ENCODE results near the gene CELA1.
"Not testable (repeated sequence)": the region's sequence is repeated elsewhere in the genome, so short reads cannot be mapped to it uniquely, and the experiment has no call there.

Gene CELA1

DNA sequence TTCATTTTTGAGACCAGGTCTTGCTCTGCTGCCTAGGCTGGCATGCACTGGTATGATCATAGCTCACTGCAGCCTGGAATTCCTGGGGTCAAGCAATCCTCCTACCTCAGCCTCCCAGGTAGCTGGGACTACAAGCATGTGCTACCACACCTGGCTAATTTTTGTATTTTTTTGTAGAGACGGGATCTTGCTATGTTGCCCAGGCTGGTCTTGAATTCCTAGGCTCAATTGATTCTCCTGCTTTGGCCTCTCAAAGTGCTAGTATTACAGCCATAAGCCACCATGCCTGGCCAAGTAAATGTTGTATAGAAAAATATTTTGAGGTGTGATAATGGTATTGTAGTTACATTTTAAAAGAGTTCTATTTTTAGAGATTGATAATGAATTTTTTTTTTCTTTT, 35.1 kb downstream of the CELA1 start:
- H3K4ac ChIP-seq (ENCODE audit: low read depth, low read length) = no peak overlapping the region
- H3K4me1 ChIP-seq (ENCODE audit: control insufficient read depth, low read depth, low read length) = no peaks in the 10 kb centered on the region
- no peak overlapping the region for H4K5ac ChIP-seq (ENCODE audit: low read length)
- H2BK5ac ChIP-seq (ENCODE audit: low read length) = no peak overlapping the region
- H3K36me3 ChIP-seq (ENCODE audit: control insufficient read depth, insufficient read depth, low read length) = no peaks in the 10 kb centered on the region
- no peaks in the 10 kb centered on the region for H3K27me3 ChIP-seq (ENCODE audit: insufficient read depth, low read length, poor library complexity)
- H3K18ac ChIP-seq (ENCODE audit: low read length) = no peak overlapping the region
- H3K79me2 ChIP-seq (ENCODE audit: control insufficient read depth, insufficient read depth, low read length) = no peaks in the 10 kb centered on the region
- no peak overlapping the region for H3K27ac ChIP-seq (ENCODE audit: low read depth, low read length)
- DNase-seq = no peak
- H3K4me3 ChIP-seq (ENCODE audit: low read length) = no peak overlapping the region
- no peak overlapping the region for H4K8ac ChIP-seq (ENCODE audit: low read depth, low read length)
- H3K79me1 ChIP-seq (ENCODE audit: low read length) = no peaks in the 10 kb centered on the region
- no peak overlapping the region for H2AK5ac ChIP-seq (ENCODE audit: low read length)
- H3K23ac ChIP-seq (ENCODE audit: low read length) = no peak overlapping the region
- H3K56ac ChIP-seq (ENCODE audit: low read length) = no peak overlapping the region
- no peak overlapping the region for H3K4me2 ChIP-seq (ENCODE audit: low read length)
- no peak overlapping the region for H2BK120ac ChIP-seq (ENCODE audit: low read depth, low read length)
- no peak overlapping the region for H2BK15ac ChIP-seq (replicated peaks; ENCODE audit: low read depth)
- no CpG with 5 or more reads among the region's 1 CpG for WGBS (ENCODE audit: extremely low coverage, insufficient coverage, low lambda C conversion rate)
- no peak overlapping the region for H3K9ac ChIP-seq (ENCODE audit: low read length)

DNA sequence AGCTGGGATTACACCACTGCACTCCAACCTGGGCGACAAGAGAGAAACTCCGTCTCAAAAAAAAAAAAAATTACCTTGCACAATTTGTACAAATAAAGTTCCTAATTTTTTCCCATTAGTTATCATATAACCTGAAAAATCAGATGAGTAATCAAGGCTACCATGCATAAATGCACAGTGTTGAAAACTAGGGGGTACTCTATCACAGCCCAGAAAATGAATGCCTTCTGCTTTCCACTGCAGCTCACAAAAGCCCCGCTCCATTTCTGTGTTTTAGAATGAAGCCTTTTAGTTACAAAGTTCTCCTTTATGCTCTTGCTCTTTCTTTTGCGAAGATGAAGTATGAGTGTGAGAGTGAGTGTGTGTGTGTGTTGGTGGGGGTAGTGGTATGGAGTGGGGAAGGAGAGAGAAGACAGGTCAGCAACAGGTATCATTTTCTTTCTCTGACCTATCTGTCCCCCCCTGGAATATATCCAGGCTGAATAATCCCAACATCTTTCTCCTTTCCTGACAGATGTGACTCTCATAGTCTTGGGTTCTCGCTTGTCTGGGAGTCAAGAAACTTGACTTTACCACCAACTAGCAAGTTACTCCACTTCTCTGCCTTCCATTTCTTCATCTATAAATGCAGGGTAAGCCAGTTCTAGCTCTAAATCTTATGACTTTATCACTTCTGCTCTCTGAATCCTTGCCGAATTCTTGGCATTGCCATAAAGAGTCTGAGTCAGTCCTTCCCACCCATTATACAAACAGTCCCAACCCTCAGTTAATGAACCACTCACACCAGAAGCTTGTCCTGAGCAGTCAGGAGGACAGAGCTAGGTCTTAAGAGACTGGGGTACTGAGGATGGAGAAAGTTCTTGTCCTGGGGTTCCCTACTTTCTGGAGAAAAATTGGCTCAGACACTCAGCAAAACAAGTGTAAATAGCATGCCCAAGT, 38.6 kb downstream of the CELA1 start:
- no peaks in the 10 kb centered on the region for H3K79me1 ChIP-seq (ENCODE audit: low read length)
- H3K18ac ChIP-seq (ENCODE audit: low read length) = no peak overlapping the region
- H3K27me3 ChIP-seq (ENCODE audit: insufficient read depth, low read length, poor library complexity) = no peaks in the 10 kb centered on the region
- no peak for DNase-seq
- H3K9ac ChIP-seq (ENCODE audit: low read length) = no peak overlapping the region
- no peak overlapping the region for H4K5ac ChIP-seq (ENCODE audit: low read length)
- no peak overlapping the region for H2BK5ac ChIP-seq (ENCODE audit: low read length)
- no peaks in the 10 kb centered on the region for H3K36me3 ChIP-seq (ENCODE audit: control insufficient read depth, insufficient read depth, low read length)
- WGBS (ENCODE audit: extremely low coverage, insufficient coverage, low lambda C conversion rate) = no CpG with 5 or more reads among the region's 6 CpGs
- no peak overlapping the region for H2BK15ac ChIP-seq (replicated peaks; ENCODE audit: low read depth)
- no peak overlapping the region for H3K4ac ChIP-seq (ENCODE audit: low read depth, low read length)
- no peaks in the 10 kb centered on the region for H3K4me1 ChIP-seq (ENCODE audit: control insufficient read depth, low read depth, low read length)
- H3K56ac ChIP-seq (ENCODE audit: low read length) = no peak overlapping the region
- no peak overlapping the region for H3K23ac ChIP-seq (ENCODE audit: low read length)
- H3K27ac ChIP-seq (ENCODE audit: low read depth, low read length) = no peak overlapping the region
- no peak overlapping the region for H2BK120ac ChIP-seq (ENCODE audit: low read depth, low read length)
- no peak overlapping the region for H3K4me2 ChIP-seq (ENCODE audit: low read length)
- H4K8ac ChIP-seq (ENCODE audit: low read depth, low read length) = no peak overlapping the region
- H2AK5ac ChIP-seq (ENCODE audit: low read length) = no peak overlapping the region
- no peaks in the 10 kb centered on the region for H3K79me2 ChIP-seq (ENCODE audit: control insufficient read depth, insufficient read depth, low read length)
- no peak overlapping the region for H3K4me3 ChIP-seq (ENCODE audit: low read length)

- Histone ChIP-seq H3K36me3 (ENCODE audit: control insufficient read depth, insufficient read depth, low read length) (no peaks in the 10 kb centered on the region), H2BK120ac (ENCODE audit: low read depth, low read length) (no peak overlapping the region), H3K9ac (ENCODE audit: low read length) (no peak overlapping the region), H3K79me1 (ENCODE audit: low read length) (no peaks in the 10 kb centered on the region), H2BK15ac (replicated peaks; ENCODE audit: low read depth) (no peak overlapping the region), H3K4me3 (ENCODE audit: low read length) (no peak overlapping the region), H3K79me2 (ENCODE audit: control insufficient read depth, insufficient read depth, low read length) (no peaks in the 10 kb centered on the region), H2BK5ac (ENCODE audit: low read length) (no peak overlapping the region), H2AK5ac (ENCODE audit: low read length) (no peak overlapping the region), H3K27ac (ENCODE audit: low read depth, low read length) (no peak overlapping the region), H3K4ac (ENCODE audit: low read depth, low read length) (no peak overlapping the region), H4K5ac (ENCODE audit: low read length) (no peak overlapping the region), H3K4me2 (ENCODE audit: low read length) (no peak overlapping the region), H4K8ac (ENCODE audit: low read depth, low read length) (no peak overlapping the region), H3K27me3 (ENCODE audit: insufficient read depth, low read length, poor library complexity) (no peaks in the 10 kb centered on the region), H3K4me1 (ENCODE audit: control insufficient read depth, low read depth, low read length) (no peaks in the 10 kb centered on the region), H3K18ac (ENCODE audit: low read length) (no peak overlapping the region), H3K23ac (ENCODE audit: low read length) (no peak overlapping the region), H3K56ac (ENCODE audit: low read length) (no peak overlapping the region)
- DNase-seq = no peak
- no CpG with 5 or more reads among the region's 5 CpGs for whole genome bisulfite sequencing (ENCODE audit: extremely low coverage, insufficient coverage, low lambda C conversion rate)
Measured at GRCh38 chr12:51306507-51306906, 40.0 kb downstream of the CELA1 start.

- not testable (repeated sequence) for H2AK5ac ChIP-seq (ENCODE audit: low read length); H3K27me3 ChIP-seq (ENCODE audit: insufficient read depth, low read length, poor library complexity); H3K56ac ChIP-seq (ENCODE audit: low read length); H3K4ac ChIP-seq (ENCODE audit: low read depth, low read length); H4K5ac ChIP-seq (ENCODE audit: low read length); H3K4me2 ChIP-seq (ENCODE audit: low read length); H2BK120ac ChIP-seq (ENCODE audit: low read depth, low read length); H3K36me3 ChIP-seq (ENCODE audit: control insufficient read depth, insufficient read depth, low read length); H3K4me1 ChIP-seq (ENCODE audit: control insufficient read depth, low read depth, low read length); H3K18ac ChIP-seq (ENCODE audit: low read length); H3K23ac ChIP-seq (ENCODE audit: low read length); H4K8ac ChIP-seq (ENCODE audit: low read depth, low read length); DNase-seq; H3K27ac ChIP-seq (ENCODE audit: low read depth, low read length); H3K79me1 ChIP-seq (ENCODE audit: low read length); H2BK15ac ChIP-seq (replicated peaks; ENCODE audit: low read depth); H3K79me2 ChIP-seq (ENCODE audit: control insufficient read depth, insufficient read depth, low read length); H3K4me3 ChIP-seq (ENCODE audit: low read length); H2BK5ac ChIP-seq (ENCODE audit: low read length); H3K9ac ChIP-seq (ENCODE audit: low read length)
- WGBS (ENCODE audit: extremely low coverage, insufficient coverage, low lambda C conversion rate) = no CpG with 5 or more reads among the region's 10 CpGs
Measured at GRCh38 chr12:51300768-51301167, 45.7 kb downstream of the CELA1 start.

DNA sequence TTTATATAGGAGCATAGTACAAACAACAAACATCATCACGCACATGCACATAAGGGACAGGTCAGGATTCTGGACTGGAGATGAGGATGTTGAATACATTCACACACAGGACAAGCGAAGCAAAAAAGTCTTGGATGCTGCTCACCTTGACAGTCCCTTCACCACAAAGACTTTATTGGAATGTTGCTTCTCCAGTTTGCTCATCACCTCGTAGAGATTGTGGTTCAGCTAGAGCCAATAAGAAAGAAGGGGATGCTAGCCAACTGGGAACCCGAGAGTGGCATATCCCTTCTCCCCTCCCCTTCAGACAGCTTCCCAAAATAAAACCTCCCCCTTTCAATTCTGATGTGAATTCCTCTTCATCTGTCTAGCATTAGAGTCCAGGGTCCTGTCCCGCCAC, 50.8 kb downstream of the CELA1 start:
- no peaks in the 10 kb centered on the region for H3K79me2 ChIP-seq (ENCODE audit: control insufficient read depth, insufficient read depth, low read length)
- no CpG with 5 or more reads among the region's 5 CpGs for WGBS (ENCODE audit: extremely low coverage, insufficient coverage, low lambda C conversion rate)
- no peak overlapping the region for H3K4ac ChIP-seq (ENCODE audit: low read depth, low read length)
- H3K9ac ChIP-seq (ENCODE audit: low read length) = no peak overlapping the region
- no peak overlapping the region for H3K4me3 ChIP-seq (ENCODE audit: low read length)
- no peak overlapping the region for H2BK120ac ChIP-seq (ENCODE audit: low read depth, low read length)
- H3K4me2 ChIP-seq (ENCODE audit: low read length) = no peak overlapping the region
- no peak overlapping the region for H2BK5ac ChIP-seq (ENCODE audit: low read length)
- H2AK5ac ChIP-seq (ENCODE audit: low read length) = no peak overlapping the region
- H3K56ac ChIP-seq (ENCODE audit: low read length) = no peak overlapping the region
- H3K18ac ChIP-seq (ENCODE audit: low read length) = no peak overlapping the region
- no peak overlapping the region for H2BK15ac ChIP-seq (replicated peaks; ENCODE audit: low read depth)
- H3K79me1 ChIP-seq (ENCODE audit: low read length) = no peaks in the 10 kb centered on the region
- no peak for DNase-seq
- no peaks in the 10 kb centered on the region for H3K36me3 ChIP-seq (ENCODE audit: control insufficient read depth, insufficient read depth, low read length)
- H4K5ac ChIP-seq (ENCODE audit: low read length) = no peak overlapping the region
- no peaks in the 10 kb centered on the region for H3K27me3 ChIP-seq (ENCODE audit: insufficient read depth, low read length, poor library complexity)
- no peaks in the 10 kb centered on the region for H3K4me1 ChIP-seq (ENCODE audit: control insufficient read depth, low read depth, low read length)
- H3K23ac ChIP-seq (ENCODE audit: low read length) = no peak overlapping the region
- H4K8ac ChIP-seq (ENCODE audit: low read depth, low read length) = no peak overlapping the region
- H3K27ac ChIP-seq (ENCODE audit: low read depth, low read length) = no peak overlapping the region

DNA sequence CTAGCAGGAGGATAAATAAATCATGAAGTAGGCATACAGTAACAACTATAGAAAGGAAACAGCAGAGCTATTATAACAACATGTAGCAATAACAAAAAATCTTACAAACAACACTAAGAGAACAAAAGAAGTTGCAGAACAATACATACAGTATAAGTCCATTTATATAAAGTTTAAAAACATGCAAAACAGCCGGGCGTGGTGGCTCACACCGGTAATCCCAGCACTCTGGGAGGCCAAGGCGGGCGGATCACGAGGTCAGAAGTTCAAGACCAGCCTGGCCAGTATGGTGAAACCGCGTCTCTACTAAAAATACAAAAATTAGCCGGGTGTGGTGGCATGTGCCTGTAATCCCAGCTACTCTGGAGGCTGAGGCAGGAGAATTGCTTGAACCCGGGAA, 52.4 kb downstream of the CELA1 start:
- H4K8ac ChIP-seq (ENCODE audit: low read depth, low read length); H3K79me1 ChIP-seq (ENCODE audit: low read length); H3K4me1 ChIP-seq (ENCODE audit: control insufficient read depth, low read depth, low read length); H3K36me3 ChIP-seq (ENCODE audit: control insufficient read depth, insufficient read depth, low read length); H3K4me2 ChIP-seq (ENCODE audit: low read length); H3K27ac ChIP-seq (ENCODE audit: low read depth, low read length); H3K4me3 ChIP-seq (ENCODE audit: low read length); H2BK120ac ChIP-seq (ENCODE audit: low read depth, low read length); DNase-seq; H2BK5ac ChIP-seq (ENCODE audit: low read length); H3K23ac ChIP-seq (ENCODE audit: low read length); H3K27me3 ChIP-seq (ENCODE audit: insufficient read depth, low read length, poor library complexity); H3K18ac ChIP-seq (ENCODE audit: low read length); H3K9ac ChIP-seq (ENCODE audit: low read length); H4K5ac ChIP-seq (ENCODE audit: low read length); H3K56ac ChIP-seq (ENCODE audit: low read length); H2AK5ac ChIP-seq (ENCODE audit: low read length); H2BK15ac ChIP-seq (replicated peaks; ENCODE audit: low read depth); H3K4ac ChIP-seq (ENCODE audit: low read depth, low read length); H3K79me2 ChIP-seq (ENCODE audit: control insufficient read depth, insufficient read depth, low read length): not testable (repeated sequence)
- WGBS (ENCODE audit: extremely low coverage, insufficient coverage, low lambda C conversion rate) = no CpG with 5 or more reads among the region's 10 CpGs

Measured in mesendoderm (in vitro differentiated cells).